SW480 (cell line): ENCODE measurements around the gene PLA2G3.
A peak's percentile ranks its signal among the peaks of the same experiment; 100 is the strongest.

Experiments
- DNase-seq: peaks from one replicate; pipeline ENCODE4 v3.0.0-alpha.2; 2016; ENCODE audit warnings: low spot score

PLA2G3 gene

GRCh38 chr22:31085928-31086327 is 54.4 kb downstream of the PLA2G3 start:
- DNase-seq, result no peak

GRCh38 chr22:31085493-31085824 is 54.8 kb downstream of the PLA2G3 start:
- DNase-seq, result peak; percentile 65

- DNase-seq, result peak; percentile 80
These were observed 55.4 kb downstream of the PLA2G3 start for GRCh38 chr22:31084811-31085492.
